NK-92 (cell line): ENCODE data around the gene BPGM.

Experiments used
- DNase-seq: peaks from one replicate; lab custom pipeline; 2025; ENCODE audit not compliant: unreplicated experiment; lab: John Stamatoyannopoulos, UW

The BPGM gene

GRCh38 chr7:134646425-134647305 lies at the start of gene BPGM:
BPGM (plus strand) TSS chr7:134646853; CDS start chr7:134661508, 14,655 bp downstream.
- DNase-seq, result peak; percentile 91

GRCh38 chr7:134599371-134599770 lies 47.3 kb upstream of the BPGM start:
- no peak for DNase-seq

- DNase-seq, result no peak
These were observed 45.2 kb upstream of the BPGM start for GRCh38 chr7:134601459-134601858.

GRCh38 chr7:134602881-134603451 lies 43.7 kb upstream of the BPGM start:
- DNase-seq, result no peak

- DNase-seq, result no peak
These were observed 40.4 kb upstream of the BPGM start for GRCh38 chr7:134605978-134606923.

- DNase-seq, result no peak
These were observed 35.0 kb upstream of the BPGM start for GRCh38 chr7:134611611-134612151.

GRCh38 chr7:134612197-134612596 lies 34.5 kb upstream of the BPGM start:
- DNase-seq, result no peak

- DNase-seq, result no peak
These were observed 32.9 kb upstream of the BPGM start for GRCh38 chr7:134613623-134614347.

- DNase-seq, result no peak
These were observed 30.0 kb upstream of the BPGM start for GRCh38 chr7:134616611-134617010.

GRCh38 chr7:134618756-134619530 lies 27.7 kb upstream of the BPGM start:
- no peak for DNase-seq

- no peak for DNase-seq
These were observed 26.9 kb upstream of the BPGM start for GRCh38 chr7:134619627-134620331.

- DNase-seq, result no peak
These were observed 24.2 kb upstream of the BPGM start for GRCh38 chr7:134622303-134622995.

GRCh38 chr7:134623193-134623592 lies 23.5 kb upstream of the BPGM start:
- no peak for DNase-seq

GRCh38 chr7:134625550-134625949 lies 21.1 kb upstream of the BPGM start:
- DNase-seq, result no peak

GRCh38 chr7:134627109-134627774 lies 19.4 kb upstream of the BPGM start:
- no peak for DNase-seq

- DNase-seq, result no peak
These were observed 18.9 kb upstream of the BPGM start for GRCh38 chr7:134627775-134628153.

GRCh38 chr7:134629445-134629844 lies 17.2 kb upstream of the BPGM start:
- DNase-seq, result no peak

GRCh38 chr7:134630237-134630636 lies 16.4 kb upstream of the BPGM start:
- DNase-seq, result no peak
